MM.1S (cell line): ENCODE data around the gene ZBTB25.

Experiments
- CTCF ChIP-seq: fragments of 300-600 bp; sonication (generic); IDR thresholded peaks from 2 replicates; pipeline ENCODE4 v1.5.1; 2016; ENCODE audit warnings: antibody characterized with exemption, low read length, mixed read lengths
- EZH2 ChIP-seq: fragments of 300-600 bp; sonication (generic); optimal IDR thresholded peaks from 2 replicates; pipeline ENCODE3; 2017; ENCODE audit warnings: low read depth, mild to moderate bottlenecking, antibody characterized with exemption, low read length, mixed read lengths

GRCh38 chr14:64542836-64543201, 39.2 kb upstream of the ZBTB25 start:
- no peak for TF ChIP-seq CTCF
- no peak for TF ChIP-seq EZH2
